Activated naive CD8-positive, alpha-beta T cell treated with anti-CD3 and anti-CD28 coated beads for 36 hours (primary cell): Measurements from ENCODE around the gene PHIP. TPM values are rescaled to one million over a fixed set of nuclear protein-coding genes. Genes with fewer than 3 reads are reported as not detected.

Source experiments
- DNase-seq: peaks from one replicate; pipeline ENCODE4 v3.0.0; 2021
- H3K27ac Mint-ChIP-seq: one replicate; pipeline ENCODE4 v1.8.0; 2022; ENCODE audit warnings: mild to moderate bottlenecking, moderate library complexity, mixed read lengths
- H3K27me3 Mint-ChIP-seq: one replicate; pipeline ENCODE4 v1.8.0; 2022; ENCODE audit warnings: mild to moderate bottlenecking, mixed read lengths
- H3K36me3 Mint-ChIP-seq: one replicate; pipeline ENCODE4 v1.8.0; 2021; ENCODE audit warnings: mild to moderate bottlenecking, mixed read lengths
- H3K4me1 Mint-ChIP-seq: one replicate; pipeline ENCODE4 v1.8.0; 2021; ENCODE audit warnings: mixed read lengths
- H3K4me3 Mint-ChIP-seq: one replicate; pipeline ENCODE4 v1.8.0; 2022; ENCODE audit warnings: mild to moderate bottlenecking, moderate library complexity, mixed read lengths
- H3K9me3 Mint-ChIP-seq: one replicate; pipeline ENCODE4 v1.8.0; 2022; ENCODE audit warnings: mixed read lengths
- total RNA-seq, 2 experiments: library from RNA; stranded (reverse); gene quantifications; one replicate each; pipeline ENCODE4 v1.2.3, GENCODE V29; 2021

PHIP gene
- total RNA-seq, 2 experiments from 2014 or later, result 20.9 to 21.6 TPM

DNA sequence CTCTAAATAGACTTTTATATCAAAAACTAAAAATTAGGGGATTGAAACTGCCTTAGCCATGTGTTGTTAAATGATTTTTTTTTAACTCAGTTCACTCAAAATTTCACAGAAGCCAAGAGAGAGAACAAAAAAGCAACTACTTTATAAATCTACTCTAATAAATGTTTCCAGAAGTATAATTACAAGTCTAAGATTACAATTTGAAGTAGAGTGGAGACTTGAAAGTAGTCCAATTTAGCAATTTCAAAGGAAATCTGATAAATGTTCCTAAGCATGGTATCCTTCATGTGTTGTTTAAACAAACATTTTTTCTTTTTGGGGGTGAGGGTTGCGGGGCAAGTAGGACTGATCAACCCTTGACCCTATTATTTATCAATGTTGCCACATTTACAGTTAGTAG lies 72.6 kb downstream of the PHIP start:
- Mint-ChIP-seq H3K36me3 (peaks cover 27% of the 10 kb centered on the region), H3K9me3 (no peaks in the 10 kb centered on the region), H3K27ac (no peak overlapping the region), H3K4me1 (peaks cover 10% of the 10 kb centered on the region), H3K4me3 (no peak overlapping the region), H3K27me3 (no peaks in the 10 kb centered on the region)
- no peak for DNase-seq

DNA sequence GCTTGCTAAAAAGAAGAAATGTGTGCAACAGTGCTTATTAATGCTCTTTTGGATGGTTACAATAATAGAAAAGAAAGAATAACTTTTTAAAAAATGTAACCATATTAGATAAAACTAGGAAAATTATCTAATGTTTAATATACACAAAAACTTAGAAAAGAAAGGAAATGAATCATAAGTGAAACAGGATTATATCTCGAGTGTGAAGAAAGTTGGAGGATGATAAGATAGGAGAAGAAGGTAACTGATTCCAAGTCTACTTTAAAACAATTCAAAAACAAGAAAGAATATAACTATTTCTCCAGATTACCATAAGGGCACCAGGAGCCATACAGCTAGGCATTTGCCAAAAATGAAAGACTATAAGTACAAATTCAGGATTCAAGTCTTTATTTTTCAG lies 73.0 kb downstream of the PHIP start:
- Mint-ChIP-seq H3K4me3 (no peak overlapping the region), H3K4me1 (peaks cover 10% of the 10 kb centered on the region), H3K27ac (no peak overlapping the region), H3K36me3 (peaks cover 28% of the 10 kb centered on the region), H3K27me3 (no peaks in the 10 kb centered on the region), H3K9me3 (no peaks in the 10 kb centered on the region)
- DNase-seq, result no peak

DNA sequence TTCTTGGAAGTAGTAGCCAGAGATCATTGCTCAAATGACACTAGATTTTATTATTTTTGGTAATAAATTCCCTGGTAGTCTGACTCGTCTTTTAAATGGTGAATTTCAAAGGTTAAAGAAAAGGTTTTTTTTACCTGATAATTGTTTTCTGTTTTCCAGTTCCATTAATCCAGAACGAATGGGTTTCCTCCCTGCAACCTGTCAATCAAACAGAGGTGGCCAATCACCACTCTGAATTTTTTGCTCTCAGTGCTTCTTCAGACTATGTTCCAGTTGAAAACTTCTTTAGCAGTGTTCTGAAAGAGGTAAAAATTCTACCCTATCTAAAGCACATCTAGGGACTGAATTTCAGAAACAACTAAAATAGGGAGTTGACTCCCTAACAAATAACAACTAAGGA lies 73.8 kb downstream of the PHIP start:
- H3K27ac Mint-ChIP-seq, result no peak overlapping the region
- H3K9me3 Mint-ChIP-seq, result no peaks in the 10 kb centered on the region
- H3K36me3 Mint-ChIP-seq, result peaks cover 28% of the 10 kb centered on the region
- peaks cover 10% of the 10 kb centered on the region for H3K4me1 Mint-ChIP-seq
- H3K27me3 Mint-ChIP-seq, result no peaks in the 10 kb centered on the region
- DNase-seq, result no peak
- no peak overlapping the region for H3K4me3 Mint-ChIP-seq

DNA sequence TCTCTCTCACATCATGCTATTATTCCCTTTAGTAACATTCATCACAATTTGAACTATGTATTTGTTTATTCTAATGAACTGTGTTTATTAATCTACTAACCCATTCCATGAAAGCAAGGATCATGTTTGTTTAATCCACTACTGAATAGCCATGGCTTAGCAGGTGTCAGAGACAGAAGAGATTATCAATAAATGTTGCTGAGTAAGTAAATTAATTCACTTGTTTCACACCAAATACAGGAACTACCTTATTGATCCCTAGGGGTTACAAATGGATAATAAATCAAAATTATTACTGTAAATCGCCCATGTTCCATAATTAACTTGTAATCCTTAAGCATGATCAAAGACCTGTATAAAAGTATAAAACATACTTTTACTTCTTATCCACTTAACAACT lies 76.6 kb downstream of the PHIP start:
- no peaks in the 10 kb centered on the region for H3K27me3 Mint-ChIP-seq
- no peak overlapping the region for H3K4me3 Mint-ChIP-seq
- DNase-seq, result no peak
- no peak overlapping the region for H3K27ac Mint-ChIP-seq
- H3K4me1 Mint-ChIP-seq, result peaks cover 7% of the 10 kb centered on the region
- H3K36me3 Mint-ChIP-seq, result peaks cover 41% of the 10 kb centered on the region
- no peaks in the 10 kb centered on the region for H3K9me3 Mint-ChIP-seq

DNA sequence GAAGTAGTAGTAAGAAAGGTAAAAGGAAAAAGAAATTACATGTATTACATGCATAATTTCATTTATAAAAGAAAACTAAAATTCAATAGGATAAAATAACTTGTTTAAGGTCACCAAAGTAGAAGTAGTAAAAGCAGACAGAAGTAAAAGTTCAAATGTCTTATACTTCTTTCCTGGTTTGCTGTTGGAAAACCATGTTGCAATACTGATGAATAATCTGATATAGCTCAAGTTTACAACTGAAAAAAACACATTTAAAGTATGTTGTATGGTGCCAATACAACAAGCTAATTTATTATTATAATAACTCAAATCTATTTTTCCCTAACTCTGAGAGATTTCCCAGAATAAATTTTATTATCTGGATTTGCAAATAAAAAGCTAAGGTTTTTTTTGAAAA lies 78.3 kb downstream of the PHIP start:
- DNase-seq, result no peak
- Mint-ChIP-seq H3K4me1 (peaks cover 5% of the 10 kb centered on the region), H3K9me3 (no peaks in the 10 kb centered on the region), H3K27ac (no peak overlapping the region), H3K4me3 (no peak overlapping the region), H3K27me3 (no peaks in the 10 kb centered on the region), H3K36me3 (peaks cover 51% of the 10 kb centered on the region)

DNA sequence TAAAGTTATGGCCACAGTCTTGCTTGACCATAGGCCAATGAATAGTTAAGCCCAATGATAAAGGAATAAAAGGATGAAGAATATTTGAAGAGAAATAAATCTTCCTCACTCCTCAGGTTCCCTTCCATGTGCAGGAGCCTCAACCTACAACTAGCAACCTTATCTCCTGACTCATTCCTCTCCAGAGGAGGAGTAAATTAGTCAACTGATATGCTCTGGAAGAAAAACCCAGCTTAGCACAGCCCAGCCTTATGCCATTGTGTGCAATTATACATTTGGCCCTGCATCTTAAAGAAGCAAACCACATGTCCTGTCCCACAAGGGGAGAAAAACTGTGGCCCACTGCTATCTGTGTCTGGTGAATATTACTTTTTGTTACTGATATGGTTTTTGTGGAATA lies 82.1 kb downstream of the PHIP start:
- Mint-ChIP-seq H3K27ac (no peak overlapping the region), H3K36me3 (peaks cover 58% of the 10 kb centered on the region), H3K4me3 (no peak overlapping the region), H3K27me3 (no peaks in the 10 kb centered on the region), H3K9me3 (no peaks in the 10 kb centered on the region), H3K4me1 (peaks cover 5% of the 10 kb centered on the region)
- DNase-seq, result no peak

DNA sequence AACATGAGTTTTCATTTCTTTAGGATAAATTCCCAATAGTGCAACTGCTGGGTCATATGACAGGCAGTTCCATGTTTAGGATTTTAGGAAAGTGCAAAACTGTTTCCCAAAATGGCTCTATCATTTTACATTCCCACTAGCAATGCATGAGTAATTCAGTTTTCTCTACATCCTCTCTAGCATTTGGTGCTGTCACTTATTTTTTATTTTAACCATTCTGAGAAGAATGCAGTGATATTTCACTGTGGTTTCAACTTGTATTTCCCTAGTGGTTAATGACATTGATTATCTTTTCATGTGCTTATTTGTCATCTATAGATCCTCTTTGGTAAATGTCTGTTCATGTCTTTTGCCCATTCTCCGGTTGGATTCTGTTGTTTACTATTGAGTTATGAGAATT lies 82.7 kb downstream of the PHIP start:
- no peaks in the 10 kb centered on the region for H3K9me3 Mint-ChIP-seq
- peaks cover 3% of the 10 kb centered on the region for H3K4me1 Mint-ChIP-seq
- H3K36me3 Mint-ChIP-seq, result peaks cover 56% of the 10 kb centered on the region
- no peak overlapping the region for H3K4me3 Mint-ChIP-seq
- no peak for DNase-seq
- H3K27me3 Mint-ChIP-seq, result no peaks in the 10 kb centered on the region
- no peak overlapping the region for H3K27ac Mint-ChIP-seq

DNA sequence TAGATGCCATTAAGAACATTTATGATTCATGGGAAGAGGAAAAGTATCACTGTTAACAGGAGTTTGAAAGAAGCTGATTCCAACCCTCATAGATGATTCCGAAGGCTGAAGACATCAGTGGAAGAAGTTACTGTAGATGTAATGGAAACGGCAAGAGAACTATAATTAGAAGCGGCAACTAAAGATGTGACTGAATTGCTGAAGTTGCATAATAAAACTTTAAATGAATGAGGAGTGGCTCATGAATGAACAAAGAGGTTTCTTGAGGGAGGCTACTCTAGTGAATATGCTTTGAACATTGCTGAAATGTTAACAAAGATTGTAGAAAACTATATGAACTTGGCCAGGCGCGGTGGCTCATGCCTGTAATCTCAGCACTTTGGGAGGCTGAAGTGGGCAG lies 84.1 kb downstream of the PHIP start:
- H3K27ac Mint-ChIP-seq, result no peak overlapping the region
- no peak overlapping the region for H3K4me3 Mint-ChIP-seq
- peaks cover 63% of the 10 kb centered on the region for H3K36me3 Mint-ChIP-seq
- no peaks in the 10 kb centered on the region for H3K27me3 Mint-ChIP-seq
- H3K4me1 Mint-ChIP-seq, result peaks cover 3% of the 10 kb centered on the region
- no peak for DNase-seq
- H3K9me3 Mint-ChIP-seq, result no peaks in the 10 kb centered on the region

DNA sequence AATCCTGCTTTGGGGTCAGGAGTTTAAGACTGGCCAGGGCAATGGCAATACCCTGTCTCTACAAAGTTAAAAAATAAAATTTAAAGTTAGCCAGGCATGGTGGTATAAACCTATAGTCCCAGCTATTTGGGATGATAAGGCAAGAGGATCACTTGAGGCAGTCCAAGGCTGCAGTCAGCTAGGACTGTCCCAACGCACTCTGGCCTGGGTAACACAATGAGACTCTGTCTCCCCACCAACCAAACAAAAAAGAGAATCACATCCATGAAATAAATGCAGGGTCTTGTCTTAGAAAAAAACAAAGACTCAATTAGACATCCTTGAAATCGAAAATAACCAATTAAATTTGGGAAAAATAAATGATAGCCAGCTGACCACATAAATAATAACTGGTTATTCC lies 88.9 kb downstream of the PHIP start:
- H3K36me3 Mint-ChIP-seq, result peaks cover 38% of the 10 kb centered on the region
- no peak overlapping the region for H3K4me3 Mint-ChIP-seq
- no peak for DNase-seq
- no peak overlapping the region for H3K27ac Mint-ChIP-seq
- no peaks in the 10 kb centered on the region for H3K9me3 Mint-ChIP-seq
- H3K4me1 Mint-ChIP-seq, result no peaks in the 10 kb centered on the region
- no peaks in the 10 kb centered on the region for H3K27me3 Mint-ChIP-seq

DNA sequence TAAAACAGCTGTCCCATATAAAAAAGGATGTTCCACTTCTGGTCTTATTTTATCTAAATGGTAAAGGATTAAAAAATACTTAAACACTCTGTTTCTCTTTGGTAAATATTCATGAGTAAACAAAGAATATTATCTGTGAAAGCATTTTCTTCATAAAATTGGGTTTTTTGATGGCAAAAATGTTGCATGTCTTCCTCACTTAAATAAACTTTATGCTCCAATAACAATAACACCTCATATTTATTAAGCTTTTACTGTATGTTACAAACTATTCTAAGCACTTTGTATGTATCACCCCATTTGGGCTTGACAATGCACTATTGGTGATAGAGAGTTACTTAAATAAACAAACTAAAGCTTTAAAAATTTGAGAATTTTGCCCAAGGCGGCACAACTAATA lies 91.9 kb downstream of the PHIP start:
- Mint-ChIP-seq H3K4me3 (no peak overlapping the region), H3K36me3 (peaks cover 36% of the 10 kb centered on the region), H3K27me3 (no peaks in the 10 kb centered on the region), H3K4me1 (peaks cover 4% of the 10 kb centered on the region), H3K9me3 (no peaks in the 10 kb centered on the region), H3K27ac (no peak overlapping the region)
- DNase-seq, result no peak

DNA sequence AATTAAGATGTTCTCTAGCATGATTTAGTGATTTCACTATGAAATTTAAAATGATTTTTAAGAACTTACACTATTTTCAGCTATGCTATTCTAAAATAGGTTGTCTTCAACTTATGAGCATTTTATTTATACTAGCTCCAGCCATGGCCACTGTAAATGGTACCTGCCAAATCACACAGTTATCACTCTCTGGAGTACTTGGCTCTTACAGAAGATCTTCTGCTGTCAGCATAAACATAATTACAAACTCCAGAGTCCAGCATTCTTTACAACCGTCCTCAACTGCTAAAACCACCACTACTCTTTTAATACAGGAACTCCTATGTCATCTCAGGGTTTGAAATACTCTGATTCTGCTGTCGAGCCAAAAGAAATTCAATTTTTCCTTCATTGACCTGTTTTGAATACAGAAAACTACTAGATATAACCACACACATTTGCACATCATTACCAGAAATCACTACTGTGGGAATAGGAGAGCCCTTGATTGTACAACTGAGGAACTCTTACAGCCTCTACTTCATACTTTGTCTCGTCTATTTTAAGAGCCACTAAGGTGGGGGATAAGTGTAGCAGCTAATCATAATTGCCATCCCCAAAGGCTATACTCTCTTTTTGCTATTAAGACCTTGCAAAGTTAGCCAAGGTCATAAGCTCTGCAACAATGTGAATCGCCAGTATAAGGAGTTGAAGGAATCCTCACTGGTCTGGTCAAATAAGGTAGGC lies 93.7 kb downstream of the PHIP start:
- H3K27ac Mint-ChIP-seq, result no peak overlapping the region
- DNase-seq, result no peak
- no peaks in the 10 kb centered on the region for H3K27me3 Mint-ChIP-seq
- no peak overlapping the region for H3K4me3 Mint-ChIP-seq
- peaks cover 31% of the 10 kb centered on the region for H3K36me3 Mint-ChIP-seq
- H3K4me1 Mint-ChIP-seq, result peaks cover 4% of the 10 kb centered on the region
- no peaks in the 10 kb centered on the region for H3K9me3 Mint-ChIP-seq

DNA sequence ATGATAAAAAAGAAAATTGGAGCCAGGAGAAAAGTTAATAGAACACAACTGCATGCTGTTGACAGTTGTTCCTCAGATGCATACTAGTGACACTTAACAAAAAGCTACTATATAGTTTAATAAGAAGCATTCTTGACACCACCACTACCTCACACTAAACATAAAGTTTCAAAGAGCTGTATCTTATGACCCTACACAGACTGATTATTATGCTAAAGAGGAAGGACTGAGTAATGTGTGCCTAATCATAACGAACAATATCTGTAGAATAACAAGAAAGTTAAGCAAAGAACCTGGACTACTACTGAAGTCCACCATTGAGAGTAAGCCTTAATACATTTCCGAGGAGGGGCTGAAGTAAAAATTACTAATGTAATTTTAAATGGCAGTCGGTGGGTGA lies 110.9 kb downstream of the PHIP start:
- no peak for DNase-seq
- peaks cover 24% of the 10 kb centered on the region for H3K36me3 Mint-ChIP-seq
- H3K9me3 Mint-ChIP-seq, result no peaks in the 10 kb centered on the region
- no peaks in the 10 kb centered on the region for H3K27me3 Mint-ChIP-seq
- H3K27ac Mint-ChIP-seq, result no peak overlapping the region
- no peak overlapping the region for H3K4me3 Mint-ChIP-seq
- no peaks in the 10 kb centered on the region for H3K4me1 Mint-ChIP-seq

DNA sequence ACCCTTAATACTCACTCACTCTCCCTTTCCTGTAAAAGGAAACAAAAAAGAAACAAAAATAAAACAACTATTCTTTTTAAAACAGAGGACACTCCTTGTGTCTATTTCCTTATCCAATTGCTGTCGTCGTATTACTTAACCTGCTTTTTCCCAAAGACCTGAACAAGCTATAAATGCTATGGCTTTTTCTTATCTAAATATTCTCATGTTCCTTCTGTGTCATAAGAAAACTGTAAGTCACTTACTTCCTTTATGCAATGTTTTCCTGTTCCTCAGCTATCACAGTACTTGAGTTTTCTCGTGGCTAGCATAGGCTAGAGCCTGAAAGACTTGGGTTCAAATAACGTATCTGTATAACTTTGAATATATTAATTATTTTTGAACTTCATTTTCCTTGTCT lies 111.5 kb downstream of the PHIP start:
- no peaks in the 10 kb centered on the region for H3K27me3 Mint-ChIP-seq
- H3K9me3 Mint-ChIP-seq, result no peaks in the 10 kb centered on the region
- H3K27ac Mint-ChIP-seq, result no peak overlapping the region
- H3K36me3 Mint-ChIP-seq, result peaks cover 24% of the 10 kb centered on the region
- no peaks in the 10 kb centered on the region for H3K4me1 Mint-ChIP-seq
- H3K4me3 Mint-ChIP-seq, result no peak overlapping the region
- no peak for DNase-seq

DNA sequence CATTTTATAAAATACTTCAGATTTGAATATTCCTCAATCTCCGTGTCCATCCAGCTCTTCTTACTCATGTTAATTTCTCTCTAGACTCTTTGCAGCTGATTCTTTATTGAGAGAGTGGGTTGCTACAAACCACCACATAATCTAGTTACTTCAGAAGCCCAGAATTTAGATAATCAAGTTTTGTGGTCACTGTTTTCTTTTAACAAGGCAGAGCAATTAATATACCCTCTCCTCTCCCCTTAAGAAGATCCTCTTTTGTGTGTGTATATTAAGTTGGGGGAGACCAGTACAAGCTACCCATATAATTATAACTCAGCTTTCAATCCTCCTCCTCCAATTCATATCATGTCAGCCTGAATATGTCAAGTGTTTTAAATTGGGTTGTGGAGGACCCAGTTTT lies 115.6 kb downstream of the PHIP start:
- Mint-ChIP-seq H3K4me3 (no peak overlapping the region), H3K4me1 (no peaks in the 10 kb centered on the region), H3K27ac (no peak overlapping the region), H3K9me3 (no peaks in the 10 kb centered on the region), H3K36me3 (peaks cover 21% of the 10 kb centered on the region), H3K27me3 (no peaks in the 10 kb centered on the region)
- no peak for DNase-seq

DNA sequence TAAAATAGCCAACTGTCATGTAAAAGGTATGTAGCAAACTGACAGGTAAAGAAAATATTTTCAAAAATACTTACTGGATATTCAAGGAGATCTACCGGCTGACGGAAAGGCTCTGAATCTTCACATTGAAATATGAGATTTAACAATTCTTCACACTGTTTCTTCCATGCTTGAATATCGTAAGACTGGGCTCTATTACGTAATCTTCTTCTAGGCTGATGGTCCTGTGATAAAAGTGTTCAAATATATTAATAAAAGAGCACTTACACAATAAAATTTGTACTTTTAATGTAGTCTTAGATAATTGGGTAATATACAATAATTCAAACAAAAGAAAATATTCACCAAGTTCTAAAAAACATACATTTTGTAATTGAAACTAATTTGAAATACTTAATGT lies 123.3 kb downstream of the PHIP start:
- Mint-ChIP-seq H3K27me3 (no peaks in the 10 kb centered on the region), H3K9me3 (peaks cover 12% of the 10 kb centered on the region), H3K4me3 (no peak overlapping the region), H3K36me3 (peaks cover 62% of the 10 kb centered on the region), H3K4me1 (no peaks in the 10 kb centered on the region), H3K27ac (no peak overlapping the region)
- DNase-seq, result no peak

DNA sequence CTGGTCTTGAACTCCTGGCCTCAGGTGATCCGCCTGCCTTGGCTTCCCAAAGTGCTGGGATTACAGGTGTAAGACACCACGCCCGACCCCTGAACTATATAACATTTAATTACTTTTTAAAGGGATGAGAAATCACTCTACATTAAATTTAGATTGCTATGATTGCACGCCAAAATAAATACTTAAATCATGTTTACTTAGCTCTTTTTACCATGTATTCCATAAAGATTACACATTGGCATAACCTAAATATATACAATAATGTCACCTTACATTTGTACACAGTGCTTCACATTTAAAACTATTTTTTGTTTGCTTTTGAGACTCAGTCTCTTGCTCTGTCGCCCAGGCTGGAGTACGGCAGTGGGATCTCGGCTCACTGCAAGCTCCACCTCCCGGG lies 124.3 kb downstream of the PHIP start:
- peaks cover 69% of the 10 kb centered on the region for H3K36me3 Mint-ChIP-seq
- no peak overlapping the region for H3K27ac Mint-ChIP-seq
- no peak for DNase-seq
- no peaks in the 10 kb centered on the region for H3K27me3 Mint-ChIP-seq
- H3K4me3 Mint-ChIP-seq, result no peak overlapping the region
- no peaks in the 10 kb centered on the region for H3K4me1 Mint-ChIP-seq
- peaks cover 21% of the 10 kb centered on the region for H3K9me3 Mint-ChIP-seq
